HG03354 (cell line): Measurements from ENCODE around the gene ARIH2.
"Not testable (repeated sequence)": the region's sequence is repeated elsewhere in the genome, so short reads cannot be mapped to it uniquely, and the experiment has no call there.

Source experiments
- ATAC-seq: cut with Tn5 transposase; IDR thresholded peaks from one replicate; pipeline ENCODE4 v1.9.1; 2021; ENCODE audit warnings: mild to moderate bottlenecking; ENCODE audit not compliant: unreplicated experiment, poor library complexity, severe bottlenecking

Gene ARIH2

DNA sequence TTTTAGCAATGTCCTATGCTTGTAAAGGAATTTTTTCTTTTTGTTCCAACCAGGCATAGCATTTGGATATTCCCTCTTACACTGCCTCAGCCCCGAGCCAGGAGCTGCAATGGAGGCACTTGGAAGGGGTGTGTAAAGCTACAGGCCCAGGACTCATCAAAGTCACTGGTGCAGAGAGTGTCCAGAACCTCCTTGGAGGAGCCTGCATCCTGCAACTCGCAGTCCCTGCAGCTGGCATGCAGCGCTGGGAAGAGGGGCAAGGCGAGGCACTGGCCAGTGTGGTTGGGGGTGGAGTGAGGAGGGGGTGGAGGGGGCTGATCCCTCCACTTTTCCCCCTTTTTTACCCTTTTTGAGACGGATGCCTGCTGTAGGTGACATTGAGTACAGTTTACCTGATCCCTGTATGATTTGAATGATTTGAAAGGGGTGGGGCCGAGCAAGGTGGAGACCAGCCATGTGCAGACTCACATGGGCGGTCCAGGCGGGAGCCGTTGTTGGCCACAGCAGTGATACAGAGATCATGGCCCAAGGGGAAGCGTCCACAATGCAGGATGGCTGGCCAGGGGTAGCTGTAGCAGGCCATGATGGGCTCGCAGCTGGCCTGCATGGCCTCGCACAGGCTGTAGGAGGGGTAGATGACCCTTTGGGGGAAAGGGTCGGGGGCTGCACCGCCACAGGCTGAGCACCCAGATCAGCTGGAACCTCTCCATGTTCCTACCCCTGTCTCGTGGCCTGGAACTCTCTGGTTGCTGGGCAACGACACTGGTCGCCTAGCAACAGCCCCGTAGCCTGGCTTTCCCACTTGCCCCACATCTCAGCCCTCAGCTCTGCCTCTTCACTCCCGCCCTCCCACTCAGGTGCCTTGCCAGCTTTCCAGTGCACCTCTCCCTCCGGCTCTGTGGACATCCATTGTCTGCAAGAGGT lies 79.3 kb downstream of the ARIH2 start:
- ATAC-seq: no peak

DNA sequence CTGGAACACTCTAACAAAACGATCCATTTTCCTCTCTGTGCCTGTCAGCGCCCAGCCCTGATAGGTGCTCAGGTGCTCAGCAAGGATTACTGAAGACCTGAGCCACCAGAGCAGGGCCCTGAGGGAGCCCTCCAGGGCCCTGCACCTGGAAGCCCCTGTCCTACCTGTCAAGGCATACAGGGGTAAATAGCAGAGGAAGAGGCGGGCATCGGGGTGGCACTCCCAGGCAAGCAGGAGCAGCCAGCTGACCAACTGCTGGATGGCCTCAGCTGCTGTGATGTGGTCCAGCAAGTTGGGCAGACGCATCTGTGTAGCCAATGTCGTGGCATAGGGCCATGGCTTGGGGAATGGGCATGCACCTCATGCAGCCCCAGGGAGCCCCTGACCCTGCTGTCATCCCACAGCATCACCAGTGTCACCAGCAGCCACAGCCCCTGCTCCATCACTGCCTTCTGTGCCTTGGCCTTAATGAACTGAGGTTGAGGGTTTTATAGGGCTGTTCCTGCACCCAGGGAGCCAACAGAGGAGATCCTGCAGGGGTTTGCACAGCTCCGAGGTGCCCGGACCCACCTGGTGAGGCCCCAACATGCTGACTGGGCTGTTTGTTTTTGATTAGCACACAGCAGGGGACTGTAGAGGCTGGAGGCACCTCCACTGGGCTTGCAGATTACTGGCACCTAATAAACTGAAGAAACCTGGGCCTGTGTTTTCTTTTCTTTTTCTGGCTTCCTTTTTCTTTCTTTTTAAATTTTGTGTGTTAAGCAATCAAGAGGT lies 80.6 kb downstream of the ARIH2 start:
- ATAC-seq: no peak

DNA sequence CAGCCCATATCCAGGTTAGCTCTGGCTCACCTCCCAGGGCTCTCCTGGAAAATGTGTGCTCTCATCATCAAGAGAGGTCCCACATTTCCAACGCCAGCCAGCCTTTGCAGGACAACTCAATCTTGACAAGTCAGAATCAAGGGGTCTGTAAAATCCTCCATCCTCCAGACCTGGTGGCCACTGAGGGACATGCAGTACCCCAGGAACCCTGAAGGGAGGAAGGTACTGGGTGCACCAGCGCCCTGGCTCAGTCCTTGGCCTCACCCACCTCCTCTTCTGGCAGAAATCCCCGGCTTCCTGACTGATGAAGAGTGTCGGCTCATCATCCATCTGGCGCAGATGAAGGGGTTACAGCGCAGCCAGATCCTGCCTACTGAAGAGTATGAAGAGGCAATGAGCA lies 82.5 kb downstream of the ARIH2 start:
- ATAC-seq: no peak

DNA sequence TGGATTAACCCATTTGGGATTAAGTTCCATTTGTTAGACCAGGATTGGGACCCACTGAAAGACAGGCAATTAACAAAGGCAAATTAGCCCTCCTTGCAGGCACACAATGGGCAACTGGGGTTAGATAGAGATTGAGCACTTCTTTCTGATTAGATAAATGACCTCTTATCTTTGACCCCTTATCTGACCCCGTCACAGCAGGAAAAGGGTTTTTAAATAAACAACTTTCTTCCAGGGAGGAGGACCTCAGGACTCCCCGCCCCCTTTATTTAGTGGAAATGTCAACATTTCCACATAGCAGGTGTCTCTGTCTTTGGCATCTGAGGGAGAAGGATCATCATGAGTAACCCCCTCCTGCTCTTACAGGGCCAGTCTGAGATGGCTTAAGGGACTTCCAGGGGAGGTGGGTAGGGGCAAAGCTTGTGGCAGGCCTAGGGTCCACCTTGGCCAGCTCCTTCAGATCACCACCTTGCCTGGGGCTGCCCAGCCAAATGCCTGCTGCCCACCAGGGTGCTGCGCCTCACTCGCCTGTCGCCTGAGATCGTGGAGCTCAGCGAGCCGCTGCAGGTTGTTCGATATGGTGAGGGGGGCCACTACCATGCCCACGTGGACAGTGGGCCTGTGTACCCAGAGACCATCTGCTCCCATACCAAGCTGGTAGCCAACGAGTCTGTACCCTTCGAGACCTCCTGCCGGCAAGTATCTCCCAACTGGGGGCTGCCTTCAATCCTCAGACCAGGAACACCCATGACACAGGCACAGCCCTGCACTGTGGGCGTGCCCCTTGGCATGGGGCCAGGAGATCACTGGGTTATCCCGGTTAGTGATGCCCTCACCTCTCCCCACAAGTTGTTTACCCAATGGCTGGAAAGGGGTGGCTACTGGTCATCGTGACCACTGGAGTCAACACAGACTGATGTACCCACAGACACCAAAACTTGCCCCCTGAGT lies 86.0 kb downstream of the ARIH2 start:
- no peak for ATAC-seq

DNA sequence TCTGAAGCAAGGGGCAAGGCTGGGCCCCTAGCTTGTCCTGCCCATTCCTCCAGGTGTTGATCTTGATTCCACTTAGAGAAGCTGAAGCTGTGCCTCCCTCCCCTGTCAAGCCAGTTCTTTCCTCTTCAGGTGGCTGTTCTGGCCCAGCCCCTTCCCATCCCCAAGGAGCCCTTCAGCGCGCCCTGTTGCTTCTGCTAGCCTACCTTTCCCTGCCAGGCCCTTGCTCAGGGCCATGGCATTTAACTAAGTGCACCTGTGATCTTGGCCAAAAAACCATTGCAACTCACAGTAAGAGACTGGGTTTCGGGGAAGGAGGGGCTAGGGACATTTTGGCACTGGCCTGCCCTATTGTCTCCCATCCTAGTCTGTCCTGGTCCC lies 86.7 kb downstream of the ARIH2 start:
- ATAC-seq: no peak

DNA sequence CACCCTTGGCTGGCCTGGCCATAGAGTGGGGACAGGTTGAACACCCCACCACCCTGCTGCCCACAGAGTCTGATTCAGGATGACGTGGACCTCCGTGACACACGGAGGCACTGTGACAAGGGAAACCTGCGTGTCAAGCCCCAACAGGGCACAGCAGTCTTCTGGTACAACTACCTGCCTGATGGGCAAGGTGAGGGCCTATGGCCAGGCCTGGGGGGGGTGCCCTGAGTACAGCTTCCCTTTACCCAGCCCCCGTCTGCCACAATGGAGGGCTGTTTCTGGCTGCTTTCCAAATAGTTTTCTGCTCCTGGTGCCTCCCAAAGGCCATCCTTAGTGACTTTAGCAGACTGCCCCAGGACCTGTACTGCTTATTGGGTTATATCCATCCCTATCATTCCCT lies 87.4 kb downstream of the ARIH2 start:
- ATAC-seq: no peak

DNA sequence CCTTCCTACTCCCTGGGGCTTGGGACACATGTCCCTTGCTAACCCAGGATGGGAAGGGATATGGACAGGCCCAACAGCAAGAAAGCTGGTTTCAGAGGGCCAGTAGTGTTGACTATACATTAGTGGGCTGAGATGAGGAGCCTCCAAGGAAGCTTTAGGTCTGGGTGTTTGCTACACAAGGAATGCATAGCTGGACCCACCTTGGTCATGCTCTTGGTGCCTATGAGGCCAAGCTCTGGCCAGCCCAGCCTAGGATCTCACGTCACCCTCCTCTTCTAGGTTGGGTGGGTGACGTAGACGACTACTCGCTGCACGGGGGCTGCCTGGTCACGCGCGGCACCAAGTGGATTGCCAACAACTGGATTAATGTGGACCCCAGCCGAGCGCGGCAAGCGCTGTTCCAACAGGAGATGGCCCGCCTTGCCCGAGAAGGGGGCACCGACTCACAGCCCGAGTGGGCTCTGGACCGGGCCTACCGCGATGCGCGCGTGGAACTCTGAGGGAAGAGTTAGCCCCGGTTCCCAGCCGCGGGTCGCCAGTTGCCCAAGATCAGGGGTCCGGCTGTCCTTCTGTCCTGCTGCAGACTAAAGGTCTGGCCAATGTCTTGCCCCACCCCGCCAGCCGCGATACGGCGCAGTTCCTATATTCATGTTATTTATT lies 87.9 kb downstream of the ARIH2 start:
- ATAC-seq: peak; percentile 7

DNA sequence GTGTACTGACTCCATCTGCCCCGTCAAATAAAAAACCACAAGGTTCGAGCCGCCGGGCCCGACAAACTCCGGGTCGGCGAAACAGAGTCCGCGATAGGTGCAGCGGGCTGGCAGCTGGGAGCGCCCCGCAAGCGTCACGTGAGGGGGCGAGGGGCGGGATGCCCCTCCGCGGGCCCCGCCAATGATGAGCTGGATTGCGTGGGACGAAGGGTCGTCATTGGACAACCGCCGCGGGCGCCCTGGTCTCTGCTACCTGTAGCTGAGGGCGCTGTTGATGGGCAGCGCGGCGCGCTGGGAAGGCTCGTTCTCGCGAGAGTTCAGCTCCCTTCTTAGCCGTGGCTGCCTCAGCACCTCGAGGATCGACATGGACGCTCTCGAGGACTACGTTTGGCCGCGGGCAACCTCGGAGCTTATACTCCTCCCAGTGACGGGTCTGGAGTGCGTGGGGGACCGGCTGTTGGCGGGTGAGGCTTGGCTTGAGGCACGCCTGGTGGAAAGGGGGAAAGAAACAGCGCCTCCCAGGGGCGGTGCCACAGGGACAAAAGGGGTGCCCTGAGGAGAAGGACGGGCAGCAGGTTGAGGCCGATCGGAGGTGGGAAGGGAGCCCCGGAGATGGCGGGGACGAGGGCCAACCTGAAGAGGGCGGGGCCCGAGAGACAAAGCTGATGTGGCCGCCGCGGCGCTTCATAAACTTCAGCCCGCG lies 88.6 kb downstream of the ARIH2 start, which contains the start of gene WDR6:
Gene WDR6, plus strand, starts transcription at position 324 of the 703 bp plus-strand sequence. Its CDS starts 41 bp downstream, at position 365.
- ATAC-seq: peak; percentile 89

DNA sequence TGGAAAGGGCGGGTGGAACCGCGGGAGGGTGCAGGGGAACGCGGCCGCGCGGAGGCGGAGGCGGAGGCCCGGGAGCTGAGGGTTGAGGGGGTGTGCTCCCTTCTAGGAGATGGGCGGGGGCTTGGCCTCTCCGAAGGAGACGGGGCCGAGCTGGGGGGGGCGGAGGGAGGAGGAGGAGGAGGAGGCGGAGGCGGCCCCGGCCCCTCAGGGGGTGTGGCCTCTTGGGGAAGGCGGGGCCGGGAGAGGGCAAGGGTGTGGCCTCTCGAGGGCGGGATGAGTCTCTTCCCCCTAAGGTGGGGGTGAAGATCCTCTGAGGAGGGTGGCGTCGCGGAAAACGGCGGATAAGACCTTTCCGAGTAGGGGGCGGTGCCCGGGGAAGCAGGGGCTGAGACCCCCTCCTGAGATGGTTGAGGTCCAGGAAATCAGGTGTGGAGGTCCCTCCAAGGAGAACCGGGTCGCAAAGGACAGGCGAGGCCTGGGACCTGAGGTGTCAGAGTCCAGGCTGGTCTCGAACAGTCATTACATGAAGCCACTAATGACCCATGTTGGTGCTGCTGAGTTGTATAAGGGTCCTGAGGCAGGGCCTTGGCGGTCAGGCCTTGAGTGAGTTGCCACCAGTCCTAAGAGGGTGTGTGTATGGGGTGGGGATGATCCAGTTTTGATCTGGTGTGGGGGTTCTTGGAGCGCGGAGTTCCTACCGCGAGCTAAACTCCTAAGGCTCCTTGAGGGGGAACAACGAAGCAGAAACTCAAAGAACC lies 89.3 kb downstream of the ARIH2 start:
- peak; percentile 31 for ATAC-seq

DNA sequence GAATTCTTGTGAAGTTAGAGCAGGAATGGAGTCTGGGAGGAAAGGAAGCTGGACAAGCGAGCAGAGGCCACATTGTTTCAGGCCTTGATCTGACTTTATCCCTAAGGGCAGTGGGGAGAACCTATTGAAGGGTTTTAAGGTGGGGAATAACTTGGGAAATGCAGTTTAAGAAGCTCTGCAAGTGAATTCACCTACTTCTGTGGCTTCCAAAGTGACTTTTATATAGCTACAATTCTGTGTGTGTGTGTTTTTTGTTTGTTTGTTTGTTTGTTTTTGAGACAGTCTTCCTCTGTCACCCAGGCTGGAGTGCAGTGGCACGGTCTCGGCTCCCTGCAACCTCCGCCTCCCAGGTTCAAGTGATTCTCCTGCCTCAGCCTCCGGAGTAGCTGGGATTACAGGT lies 90.0 kb downstream of the ARIH2 start:
- not testable (repeated sequence) for ATAC-seq

DNA sequence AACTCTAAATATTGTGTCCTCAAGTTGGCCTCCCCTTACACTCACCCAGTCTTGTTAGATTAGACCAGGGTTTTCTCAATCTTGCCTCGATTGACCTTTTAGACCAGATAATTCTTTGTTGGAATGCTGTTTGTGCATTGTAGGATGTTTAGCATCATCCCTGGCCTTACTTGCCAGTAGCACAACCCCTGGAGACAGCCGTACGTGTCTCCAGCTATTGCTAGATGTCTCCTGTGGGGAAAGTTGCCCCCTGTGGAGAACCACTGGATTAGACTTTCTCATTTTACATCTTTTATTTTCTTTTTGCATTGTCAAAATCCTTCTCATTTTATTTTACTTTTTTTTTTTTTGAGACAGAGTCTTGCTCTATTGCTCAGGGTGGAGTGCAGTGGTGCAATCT lies 90.8 kb downstream of the ARIH2 start:
- no peak for ATAC-seq

DNA sequence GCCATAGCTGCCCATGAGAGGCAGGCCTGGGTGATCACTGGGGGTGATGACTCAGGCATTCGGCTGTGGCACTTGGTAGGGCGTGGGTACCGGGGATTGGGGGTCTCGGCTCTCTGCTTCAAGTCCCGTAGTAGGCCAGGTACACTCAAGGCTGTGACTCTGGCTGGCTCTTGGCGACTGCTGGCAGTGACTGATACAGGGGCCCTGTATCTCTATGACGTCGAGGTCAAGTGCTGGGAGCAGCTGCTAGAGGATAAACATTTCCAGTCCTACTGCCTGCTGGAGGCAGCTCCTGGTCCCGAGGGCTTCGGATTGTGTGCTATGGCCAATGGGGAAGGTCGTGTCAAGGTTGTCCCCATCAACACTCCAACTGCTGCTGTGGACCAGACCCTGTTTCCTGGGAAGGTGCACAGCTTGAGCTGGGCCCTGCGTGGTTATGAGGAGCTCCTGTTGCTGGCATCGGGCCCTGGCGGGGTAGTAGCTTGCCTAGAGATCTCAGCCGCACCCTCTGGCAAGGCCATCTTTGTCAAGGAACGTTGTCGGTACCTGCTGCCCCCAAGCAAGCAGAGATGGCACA lies 93.9 kb downstream of the ARIH2 start:
- no peak for ATAC-seq

DNA sequence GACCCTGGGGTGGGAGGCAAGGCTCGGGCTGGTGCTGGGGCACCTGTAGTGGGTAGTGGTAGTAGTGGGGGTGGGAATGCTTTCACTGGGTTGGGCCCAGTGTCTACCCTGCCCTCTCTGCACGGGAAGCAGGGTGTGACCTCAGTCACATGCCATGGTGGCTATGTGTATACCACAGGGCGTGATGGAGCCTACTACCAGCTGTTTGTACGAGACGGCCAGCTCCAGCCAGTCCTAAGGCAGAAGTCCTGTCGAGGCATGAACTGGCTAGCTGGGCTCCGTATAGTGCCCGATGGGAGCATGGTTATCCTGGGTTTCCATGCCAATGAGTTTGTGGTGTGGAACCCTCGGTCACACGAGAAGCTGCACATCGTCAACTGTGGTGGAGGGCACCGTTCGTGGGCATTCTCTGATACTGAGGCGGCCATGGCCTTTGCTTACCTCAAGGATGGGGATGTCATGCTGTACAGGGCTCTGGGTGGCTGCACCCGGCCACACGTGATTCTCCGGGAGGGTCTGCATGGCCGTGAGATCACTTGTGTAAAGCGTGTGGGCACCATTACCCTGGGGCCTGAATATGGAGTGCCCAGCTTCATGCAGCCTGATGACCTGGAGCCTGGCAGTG lies 94.6 kb downstream of the ARIH2 start:
- ATAC-seq: no peak

DNA sequence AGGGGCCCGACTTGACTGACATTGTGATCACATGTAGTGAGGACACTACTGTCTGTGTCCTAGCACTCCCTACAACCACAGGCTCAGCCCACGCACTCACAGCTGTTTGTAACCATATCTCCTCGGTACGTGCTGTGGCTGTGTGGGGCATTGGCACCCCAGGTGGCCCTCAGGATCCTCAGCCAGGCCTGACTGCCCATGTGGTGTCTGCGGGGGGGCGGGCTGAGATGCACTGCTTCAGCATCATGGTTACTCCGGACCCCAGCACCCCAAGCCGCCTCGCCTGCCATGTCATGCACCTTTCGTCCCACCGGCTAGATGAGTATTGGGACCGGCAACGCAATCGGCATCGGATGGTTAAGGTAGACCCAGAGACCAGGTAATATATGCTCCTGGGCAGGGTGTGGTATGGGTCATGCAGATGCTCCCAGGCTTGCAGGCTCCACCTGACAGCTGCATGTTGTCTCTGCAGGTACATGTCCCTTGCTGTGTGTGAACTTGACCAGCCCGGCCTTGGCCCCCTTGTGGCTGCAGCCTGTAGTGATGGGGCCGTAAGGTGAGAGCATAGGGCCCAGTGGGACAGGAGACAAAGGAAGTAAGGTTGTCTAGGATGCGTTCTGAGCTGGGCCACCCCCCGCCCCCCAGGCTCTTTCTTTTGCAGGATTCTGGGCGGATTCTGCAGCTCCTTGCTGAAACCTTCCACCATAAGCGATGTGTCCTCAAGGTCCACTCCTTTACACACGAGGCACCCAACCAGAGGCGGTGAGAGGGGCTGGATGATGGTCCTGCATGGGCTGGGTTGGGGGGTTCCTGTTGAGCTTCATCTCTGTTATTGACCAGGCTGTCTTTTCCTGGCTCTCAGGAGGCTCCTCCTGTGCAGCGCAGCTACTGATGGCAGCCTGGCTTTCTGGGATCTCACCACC lies 95.4 kb downstream of the ARIH2 start:
- no peak for ATAC-seq

DNA sequence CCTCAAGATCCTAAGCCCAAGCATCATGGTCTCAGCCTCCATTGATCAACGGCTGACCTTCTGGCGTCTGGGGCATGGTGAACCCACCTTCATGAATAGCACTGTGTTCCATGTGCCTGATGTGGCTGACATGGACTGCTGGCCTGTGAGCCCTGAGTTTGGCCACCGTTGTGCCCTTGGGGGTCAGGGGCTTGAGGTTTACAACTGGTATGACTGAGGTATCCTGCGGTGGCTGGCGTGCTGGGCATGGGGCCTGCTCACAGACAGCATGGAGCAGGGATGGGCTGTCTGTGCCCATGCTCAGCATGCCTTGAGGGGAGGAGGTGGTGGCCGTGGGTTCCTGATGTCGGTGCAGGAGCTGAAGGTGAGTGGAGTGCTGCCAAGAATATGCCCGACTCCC lies 96.4 kb downstream of the ARIH2 start:
- ATAC-seq: no peak

DNA sequence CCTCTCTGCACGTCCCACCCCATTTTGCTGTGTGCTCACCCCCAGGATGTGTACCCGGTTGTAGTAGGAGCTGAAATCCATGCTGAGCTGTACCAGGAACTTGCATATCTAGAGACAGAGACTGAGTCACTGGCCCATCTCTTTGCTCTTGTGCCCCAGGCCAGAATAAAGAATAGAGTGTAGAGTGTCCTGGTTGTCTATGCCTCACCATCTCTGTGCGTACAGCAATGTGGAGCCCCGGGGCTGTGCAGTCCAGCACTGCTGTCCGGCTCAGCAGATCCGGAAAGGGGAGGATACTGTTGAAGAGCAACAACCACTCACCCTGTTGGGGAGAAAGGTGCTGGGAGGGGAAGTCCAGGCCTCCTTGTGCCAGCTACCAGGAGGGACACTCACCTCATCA lies 97.1 kb downstream of the ARIH2 start:
- no peak for ATAC-seq
